Neutrophil (primary cell): ENCODE results near the gene ARHGEF25.
"Not testable (repeated sequence)": the region's sequence is repeated elsewhere in the genome, so short reads cannot be mapped to it uniquely, and the experiment has no call there.

Experiments
- H3K27ac ChIP-seq: fragments of 200-600 bp; sonication (generic); 2 replicates; pipeline ENCODE4 v1.5.1; 2016; ENCODE audit warnings: mild to moderate bottlenecking, moderate library complexity
- H3K27me3 ChIP-seq: fragments of 200-600 bp; sonication (generic); 2 replicates; pipeline ENCODE4 v1.6.0; 2016; ENCODE audit warnings: mild to moderate bottlenecking
- H3K36me3 ChIP-seq: fragments of 200-600 bp; sonication (generic); 2 replicates; pipeline ENCODE4 v1.5.1; 2017
- H3K4me1 ChIP-seq, 2 experiments: fragments of 200-600 bp in 1 of 2; sonication (generic) in 1 of 2; 1 replicate in 1 of 2; 2 replicates in 1 of 2; pipeline versions ENCODE4 v1.5.1 to v1.6.1; 2013 to 2016; ENCODE audit warnings: low read depth in 1 of 2, low read length in 1 of 2, mild to moderate bottlenecking in 1 of 2, moderate library complexity in 1 of 2; ENCODE audit not compliant: control insufficient read depth in 1 of 2, insufficient read depth in 1 of 2
- H3K4me3 ChIP-seq, 2 experiments: fragments of 200-600 bp in 1 of 2; sonication (generic) in 1 of 2; 1 replicate in 1 of 2; 2 replicates in 1 of 2; pipeline ENCODE4 v1.5.1; 2013 to 2016; ENCODE audit warnings: low read depth in 1 of 2, low read length in 1 of 2, mild to moderate bottlenecking in 1 of 2, moderate library complexity in 1 of 2
- H3K9me3 ChIP-seq: fragments of 200-600 bp; sonication (generic); 2 replicates; pipeline ENCODE4 v1.5.1; 2016
- CTCF ChIP-seq: fragments of 200-600 bp; sonication (generic); IDR thresholded peaks from 2 replicates; pipeline ENCODE4 v1.5.1; 2016; ENCODE audit warnings: antibody characterized with exemption

ARHGEF25 gene

GRCh38 chr12:57611108-57611826 is at the start of gene ARHGEF25:
Gene ARHGEF25 (plus strand): TSS chr12:57611435. CDS start chr12:57611895, 460 bp downstream.
- no peak within 1 kb of the TSS for H3K27ac ChIP-seq
- no peak for TF ChIP-seq CTCF
- H3K9me3 ChIP-seq = no peaks in the 10 kb centered on the region
- peaks cover 100% of the 10 kb centered on the region for H3K27me3 ChIP-seq
- H3K4me1 ChIP-seq = peaks cover 0 to 12% of the 10 kb centered on the region in 2 experiments
- peak within 1 kb of the TSS in 1 of 2 experiments; percentile 43 for H3K4me3 ChIP-seq
- no peaks in the 10 kb centered on the region for H3K36me3 ChIP-seq

- Histone ChIP-seq H3K27ac (no peak overlapping the region), H3K4me3 (no peak overlapping the region), H3K4me1 (no peaks in the 10 kb centered on the region), H3K9me3 (no peaks in the 10 kb centered on the region), H3K27me3 (peaks cover 56% of the 10 kb centered on the region), H3K36me3 (no peaks in the 10 kb centered on the region)
- no peak for TF ChIP-seq CTCF
These were observed 47.9 kb upstream of the ARHGEF25 start for GRCh38 chr12:57563358-57563757.

- Histone ChIP-seq H3K9me3 (no peaks in the 10 kb centered on the region), H3K4me1 (no peaks in the 10 kb centered on the region), H3K36me3 (no peaks in the 10 kb centered on the region), H3K27ac (no peak overlapping the region), H3K27me3 (peaks cover 56% of the 10 kb centered on the region), H3K4me3 (no peak overlapping the region)
- TF ChIP-seq CTCF = no peak
These were observed 47.0 kb upstream of the ARHGEF25 start for GRCh38 chr12:57564178-57564740.

GRCh38 chr12:57568838-57569237 is 42.4 kb upstream of the ARHGEF25 start:
- no peaks in the 10 kb centered on the region for H3K4me1 ChIP-seq
- H3K27ac ChIP-seq = no peak overlapping the region
- H3K36me3 ChIP-seq = no peaks in the 10 kb centered on the region
- H3K4me3 ChIP-seq = no peak overlapping the region
- no peak for TF ChIP-seq CTCF
- H3K27me3 ChIP-seq = peaks cover 14% of the 10 kb centered on the region
- no peaks in the 10 kb centered on the region for H3K9me3 ChIP-seq

DNA sequence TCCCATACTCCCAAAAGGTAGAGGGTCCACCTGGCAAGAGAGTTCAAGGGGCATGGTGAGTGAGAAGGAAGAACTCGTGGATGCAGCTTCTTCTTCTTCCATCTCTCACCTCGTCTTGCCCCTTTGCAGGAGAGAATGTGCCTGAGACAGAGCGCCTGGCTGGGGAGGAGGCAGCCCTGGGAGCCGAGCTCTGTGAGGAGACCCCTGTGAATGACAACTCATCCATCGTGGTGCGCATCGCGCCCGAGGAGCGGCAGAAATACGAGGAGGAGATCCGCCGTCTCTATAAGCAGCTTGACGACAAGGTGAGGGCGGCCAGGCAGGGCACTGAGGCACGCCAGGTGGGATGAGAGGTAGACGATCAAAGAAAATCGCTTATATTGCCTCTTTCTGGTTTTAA is 41.4 kb upstream of the ARHGEF25 start:
- Histone ChIP-seq H3K36me3 (no peaks in the 10 kb centered on the region), H3K4me1 (no peaks in the 10 kb centered on the region), H3K4me3 (no peak overlapping the region), H3K27ac (no peak overlapping the region), H3K9me3 (no peaks in the 10 kb centered on the region), H3K27me3 (peaks cover 7% of the 10 kb centered on the region)
- no peak for TF ChIP-seq CTCF

DNA sequence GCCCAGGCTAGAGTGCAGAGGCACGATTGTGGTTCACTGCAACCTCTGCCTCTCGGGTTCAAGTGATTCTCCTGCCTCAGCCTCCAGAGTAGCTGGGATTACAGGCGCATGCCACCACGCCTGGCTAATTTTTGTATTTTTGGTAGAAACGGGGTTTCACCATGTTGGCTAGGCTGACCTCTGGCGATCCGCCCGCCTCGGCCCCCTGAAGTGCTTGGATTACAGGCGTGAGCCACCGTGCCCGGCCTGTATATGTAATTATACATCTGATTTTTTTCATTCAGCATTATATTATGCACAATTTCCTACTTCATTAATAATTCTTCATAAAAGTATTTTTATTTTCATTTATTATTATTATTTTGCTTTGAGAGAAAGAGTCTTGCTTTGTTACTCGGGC is 40.8 kb upstream of the ARHGEF25 start:
- not testable (repeated sequence) for H3K27ac ChIP-seq, H3K36me3 ChIP-seq, H3K4me3 ChIP-seq, H3K27me3 ChIP-seq, H3K9me3 ChIP-seq, H3K4me1 ChIP-seq
